OCI-LY1 (cell line): ENCODE results near the gene SURF6.

Experiments
- H2AFZ ChIP-seq: fragments of 200-600 bp; sonication (generic), shearing (Covaris generic); 2 replicates; pipeline ENCODE4 v1.6.0; 2014; ENCODE audit warnings: antibody characterized with exemption, mild to moderate bottlenecking, low read length
- H3F3A ChIP-seq: fragments of 200-600 bp; sonication (generic), shearing (Covaris generic); 2 replicates; pipeline ENCODE4 v1.6.0; 2014; ENCODE audit warnings: mild to moderate bottlenecking, antibody characterized with exemption, low read length, moderate library complexity; ENCODE audit not compliant: insufficient read depth
- H3K27ac ChIP-seq: fragments of 200-600 bp; sonication (generic); 2 replicates; pipeline ENCODE4 v1.5.1; 2014; ENCODE audit warnings: low read length, mixed run types, mild to moderate bottlenecking, low read depth; ENCODE audit not compliant: poor library complexity, severe bottlenecking
- H3K27me3 ChIP-seq: fragments of 200-600 bp; sonication (generic); 2 replicates; pipeline ENCODE4 v1.6.0; 2014; ENCODE audit warnings: antibody characterized with exemption, mild to moderate bottlenecking, low read length, moderate library complexity; ENCODE audit not compliant: insufficient read depth
- H3K36me3 ChIP-seq: fragments of 200-600 bp; sonication (generic); 2 replicates; pipeline ENCODE4 v1.6.1; 2014; ENCODE audit warnings: mild to moderate bottlenecking, antibody characterized with exemption, low read length, moderate library complexity, mixed read lengths; ENCODE audit not compliant: insufficient read depth
- H3K4me1 ChIP-seq: fragments of 200-600 bp; sonication (generic); 2 replicates; pipeline ENCODE4 v1.5.1; 2014; ENCODE audit warnings: mild to moderate bottlenecking, low read length, moderate library complexity; ENCODE audit not compliant: insufficient read depth, severe bottlenecking
- H3K4me2 ChIP-seq: fragments of 200-600 bp; sonication (generic), shearing (Covaris generic); 2 replicates; pipeline ENCODE4 v1.6.1; 2014; ENCODE audit warnings: low read length
- H3K4me3 ChIP-seq: fragments of 200-600 bp; sonication (generic); 2 replicates; pipeline ENCODE4 v1.5.1; 2014; ENCODE audit warnings: low read length, low read depth, mild to moderate bottlenecking, mixed read lengths; ENCODE audit not compliant: poor library complexity, severe bottlenecking
- H3K79me2 ChIP-seq: fragments of 200-600 bp; shearing (Covaris generic); 2 replicates; pipeline ENCODE4 v1.6.1; 2016; ENCODE audit warnings: mixed run types, low read length, mixed read lengths; ENCODE audit not compliant: insufficient read depth
- H3K9ac ChIP-seq: fragments of 200-600 bp; sonication (generic), shearing (Covaris generic); 2 replicates; pipeline ENCODE4 v1.6.1; 2014; ENCODE audit warnings: mild to moderate bottlenecking, low read length, mixed read lengths
- H3K9me2 ChIP-seq: fragments of 200-600 bp; sonication (generic), shearing (Covaris generic); 2 replicates; pipeline ENCODE4 v1.6.1; 2014; ENCODE audit warnings: low read depth, mild to moderate bottlenecking, low read length, mixed read lengths
- H3K9me3 ChIP-seq: fragments of 200-600 bp; shearing (Covaris generic); 2 replicates; pipeline ENCODE4 v1.6.1; 2014; ENCODE audit warnings: low read length, mixed read lengths
- H4K20me1 ChIP-seq: fragments of 200-600 bp; sonication (generic), shearing (Covaris generic); 2 replicates; pipeline ENCODE4 v1.6.0; 2016; ENCODE audit warnings: mild to moderate bottlenecking, low read length; ENCODE audit not compliant: insufficient read depth
- CTCF ChIP-seq: fragments of 200-600 bp; sonication (generic), shearing (Covaris generic); IDR thresholded peaks from 2 replicates; pipeline ENCODE4 v1.5.1; 2017; ENCODE audit warnings: mild to moderate bottlenecking, antibody characterized with exemption, low read length, moderate library complexity, mixed read lengths
- EZH2 ChIP-seq: fragments of 200-600 bp; sonication (generic), shearing (Covaris generic); IDR thresholded peaks from 2 replicates; pipeline ENCODE4 v1.8.0; 2017; ENCODE audit warnings: borderline replicate concordance, mixed run types, mild to moderate bottlenecking, antibody characterized with exemption, low read length, moderate library complexity, mixed read lengths

Gene SURF6

GRCh38 chr9:133359399-133360175, 23.6 kb upstream of the SURF6 start:
- Histone ChIP-seq H3K36me3 (peaks cover 67% of the 10 kb centered on the region), H3K9ac (no peak overlapping the region), H3K9me2 (no peaks in the 10 kb centered on the region), H3K4me3 (no peak overlapping the region), H3K9me3 (no peaks in the 10 kb centered on the region), H3K4me1 (peaks cover 26% of the 10 kb centered on the region), H2AFZ (no peak overlapping the region), H3K79me2 (no peaks in the 10 kb centered on the region; the same call in 1 of the 2 replicates), H3K27me3 (no peaks in the 10 kb centered on the region), H4K20me1 (no peaks in the 10 kb centered on the region), H3K4me2 (no peak overlapping the region), H3F3A (peaks cover 4% of the 10 kb centered on the region; the same call in 1 of the 2 replicates), H3K27ac (no peak overlapping the region)
- TF ChIP-seq CTCF (no peak), EZH2 (no peak)

- no peaks in the 10 kb centered on the region; the same call in 1 of the 2 replicates for H3K79me2 ChIP-seq
- peak overlapping the region; percentile 80; the same call in 1 of the 2 replicates for H3K9ac ChIP-seq
- no peaks in the 10 kb centered on the region for H3K9me3 ChIP-seq
- peak overlapping the region; percentile 95 for H3K4me2 ChIP-seq
- H3K36me3 ChIP-seq, result peaks cover 61% of the 10 kb centered on the region
- H3K4me3 ChIP-seq, result peak overlapping the region; percentile 90
- H3K27me3 ChIP-seq, result no peaks in the 10 kb centered on the region
- no peaks in the 10 kb centered on the region for H4K20me1 ChIP-seq
- no peak for TF ChIP-seq EZH2
- no peak for TF ChIP-seq CTCF
- peaks cover 9% of the 10 kb centered on the region for H3F3A ChIP-seq
- no peaks in the 10 kb centered on the region for H3K9me2 ChIP-seq
- peaks cover 29% of the 10 kb centered on the region for H3K4me1 ChIP-seq
- no peak overlapping the region for H3K27ac ChIP-seq
- H2AFZ ChIP-seq, result no peak overlapping the region
Measured at GRCh38 chr9:133357656-133358055, 21.7 kb upstream of the SURF6 start.

- no peaks in the 10 kb centered on the region for H3K9me3 ChIP-seq
- peak within 1 kb of the TSS; percentile 84 for H3K9ac ChIP-seq
- no peak within 1 kb of the TSS for H2AFZ ChIP-seq
- H3K27ac ChIP-seq, result peak within 1 kb of the TSS; percentile 49
- no peaks in the 10 kb centered on the region for H3K27me3 ChIP-seq
- H3K4me2 ChIP-seq, result peak within 1 kb of the TSS; percentile 95
- H3K9me2 ChIP-seq, result no peaks in the 10 kb centered on the region
- no peaks in the 10 kb centered on the region for H4K20me1 ChIP-seq
- H3K4me1 ChIP-seq, result peaks cover 29% of the 10 kb centered on the region
- no peak for TF ChIP-seq EZH2
- peak; percentile 27; the same call in 1 of the 2 replicates for TF ChIP-seq CTCF
- peaks cover 61% of the 10 kb centered on the region for H3K36me3 ChIP-seq
- H3K79me2 ChIP-seq, result no peaks in the 10 kb centered on the region; the same call in 1 of the 2 replicates
- peak within 1 kb of the TSS; percentile 90 for H3K4me3 ChIP-seq
- peaks cover 13% of the 10 kb centered on the region for H3F3A ChIP-seq
Measured at GRCh38 chr9:133356391-133357091, 20.6 kb upstream of the SURF6 start, which contains the start of the genes SURF1 and SURF2. SURF1 (minus strand) TSS chr9:133356487; CDS start chr9:133356453, 34 bp downstream. SURF2 (plus strand) TSS chr9:133356550; CDS start chr9:133356593, 43 bp downstream.
